Cortex of kidney (tissue), 1 donor: ENCODE data around the gene ZBTB37.
"Not testable (repeated sequence)": the region's sequence is repeated elsewhere in the genome, so short reads cannot be mapped to it uniquely, and the experiment has no call there.

ENCODE experiments used
- DNase-seq: peaks from one replicate; lab custom pipeline; 2025; lab: John Stamatoyannopoulos, UW

The ZBTB37 gene

GRCh38 chr1:173865468-173866164 is 2.6 kb upstream of the ZBTB37 start:
- DNase-seq, result no peak

GRCh38 chr1:173866413-173867115 is 1.6 kb upstream of the ZBTB37 start:
- DNase-seq, result no peak

- DNase-seq, result no peak
Measured at GRCh38 chr1:173867141-173867752, 933 bp upstream of the ZBTB37 start.

GRCh38 chr1:173867753-173868265 is 371 bp upstream of the ZBTB37 start, which contains the start of gene GAS5:
Gene GAS5 (minus strand): TSS chr1:173867989.
- DNase-seq, result peak; percentile 98

GRCh38 chr1:173869021-173869359 is 810 bp downstream of the ZBTB37 start:
- DNase-seq, result no peak

GRCh38 chr1:173870252-173871075 is 2.3 kb downstream of the ZBTB37 start:
- DNase-seq, result no peak

GRCh38 chr1:173871091-173871490 is 2.9 kb downstream of the ZBTB37 start:
- DNase-seq, result no peak

GRCh38 chr1:173871500-173871899 is 3.3 kb downstream of the ZBTB37 start:
- no peak for DNase-seq

GRCh38 chr1:173876732-173877131 is 8.6 kb downstream of the ZBTB37 start:
- no peak for DNase-seq

- no peak for DNase-seq
Measured at GRCh38 chr1:173878251-173878650, 10.1 kb downstream of the ZBTB37 start.

- not testable (repeated sequence) for DNase-seq
Measured at GRCh38 chr1:173881117-173881516, 12.9 kb downstream of the ZBTB37 start.

- DNase-seq, result no peak
Measured at GRCh38 chr1:173884701-173885100, 16.5 kb downstream of the ZBTB37 start.

- DNase-seq, result no peak
Measured at GRCh38 chr1:173886746-173887611, 18.8 kb downstream of the ZBTB37 start.

- no peak for DNase-seq
Measured at GRCh38 chr1:173887627-173888026, 19.4 kb downstream of the ZBTB37 start.

- no peak for DNase-seq
Measured at GRCh38 chr1:173888749-173889148, 20.6 kb downstream of the ZBTB37 start.

GRCh38 chr1:173889885-173890284 is 21.7 kb downstream of the ZBTB37 start:
- DNase-seq, result no peak

- DNase-seq, result no peak
Measured at GRCh38 chr1:173893611-173894010, 25.4 kb downstream of the ZBTB37 start.

GRCh38 chr1:173894189-173894588 is 26.0 kb downstream of the ZBTB37 start:
- DNase-seq, result no peak

GRCh38 chr1:173900427-173900826 is 32.2 kb downstream of the ZBTB37 start:
- DNase-seq, result no peak

GRCh38 chr1:173900992-173901391 is 32.8 kb downstream of the ZBTB37 start:
- DNase-seq, result no peak
